Ishikawa (cell line): ENCODE measurements around the gene DUSP22.

Experiments
- CEBPB ChIP-seq: IDR thresholded peaks from 2 replicates; pipeline ENCODE4 v1.6.1; 2012
- CREB1 ChIP-seq: IDR thresholded peaks from 2 replicates; pipeline ENCODE4 v1.6.1; 2012; ENCODE audit warnings: low read depth
- EGR1 ChIP-seq: IDR thresholded peaks from 2 replicates; pipeline ENCODE4 v1.6.1; 2012
- EP300 ChIP-seq: IDR thresholded peaks from 2 replicates; pipeline ENCODE4 v1.6.1; 2012; ENCODE audit warnings: borderline replicate concordance
- FOXM1 ChIP-seq: IDR thresholded peaks from 2 replicates; pipeline ENCODE4 v1.6.1; 2012; ENCODE audit warnings: low read depth, borderline replicate concordance
- NFIC ChIP-seq: IDR thresholded peaks from 2 replicates; pipeline ENCODE4 v1.6.1; 2012
- RAD21 ChIP-seq: IDR thresholded peaks from 2 replicates; pipeline ENCODE4 v1.6.1; 2012; ENCODE audit warnings: low read depth
- TAF1 ChIP-seq: IDR thresholded peaks from 2 replicates; pipeline ENCODE4 v1.6.1; 2012; ENCODE audit warnings: low read depth, mild to moderate bottlenecking
- TCF12 ChIP-seq: IDR thresholded peaks from 2 replicates; pipeline ENCODE4 v1.6.1; 2012; ENCODE audit warnings: low read depth
- TEAD4 ChIP-seq: IDR thresholded peaks from 2 replicates; pipeline ENCODE4 v1.6.1; 2012
- YY1 ChIP-seq: IDR thresholded peaks from 2 replicates; pipeline ENCODE4 v1.6.1; 2012; ENCODE audit warnings: low read depth
- ZBTB7A ChIP-seq: IDR thresholded peaks from 2 replicates; pipeline ENCODE4 v1.6.1; 2012; ENCODE audit warnings: low read depth
- TF ChIP-seq, protein P1 (sequence below): IDR thresholded peaks from 2 replicates; pipeline ENCODE4 v1.6.1; 2012; ENCODE audit warnings: low read depth, mild to moderate bottlenecking
- TF ChIP-seq, protein P2 (sequence below): IDR thresholded peaks from 2 replicates; pipeline ENCODE4 v1.6.1; 2012
- TF ChIP-seq, protein P3 (sequence below): IDR thresholded peaks from 2 replicates; pipeline ENCODE4 v1.6.1; 2012

The DUSP22 gene

DNA sequence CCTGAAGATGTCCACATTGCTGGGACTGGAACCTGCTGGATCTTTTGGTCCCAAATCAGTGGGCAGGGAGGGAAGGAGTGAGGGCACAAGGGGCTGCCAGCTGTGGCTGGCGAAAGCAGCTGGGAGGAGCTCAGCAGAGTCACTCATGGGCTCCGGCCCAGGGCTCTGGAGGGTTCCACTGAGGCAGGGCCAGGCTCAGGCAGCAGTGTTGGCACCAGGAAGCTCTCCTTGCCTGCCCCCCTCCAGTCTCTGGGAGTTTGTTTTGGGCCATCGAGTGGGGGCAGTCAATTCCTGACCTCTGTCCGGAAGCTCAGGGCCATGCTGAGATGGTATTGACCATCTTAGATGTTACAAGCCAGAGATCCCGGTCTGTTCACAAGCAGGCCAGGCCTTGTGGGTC is 60.2 kb downstream of the DUSP22 start:
- TF ChIP-seq, protein P1, sequence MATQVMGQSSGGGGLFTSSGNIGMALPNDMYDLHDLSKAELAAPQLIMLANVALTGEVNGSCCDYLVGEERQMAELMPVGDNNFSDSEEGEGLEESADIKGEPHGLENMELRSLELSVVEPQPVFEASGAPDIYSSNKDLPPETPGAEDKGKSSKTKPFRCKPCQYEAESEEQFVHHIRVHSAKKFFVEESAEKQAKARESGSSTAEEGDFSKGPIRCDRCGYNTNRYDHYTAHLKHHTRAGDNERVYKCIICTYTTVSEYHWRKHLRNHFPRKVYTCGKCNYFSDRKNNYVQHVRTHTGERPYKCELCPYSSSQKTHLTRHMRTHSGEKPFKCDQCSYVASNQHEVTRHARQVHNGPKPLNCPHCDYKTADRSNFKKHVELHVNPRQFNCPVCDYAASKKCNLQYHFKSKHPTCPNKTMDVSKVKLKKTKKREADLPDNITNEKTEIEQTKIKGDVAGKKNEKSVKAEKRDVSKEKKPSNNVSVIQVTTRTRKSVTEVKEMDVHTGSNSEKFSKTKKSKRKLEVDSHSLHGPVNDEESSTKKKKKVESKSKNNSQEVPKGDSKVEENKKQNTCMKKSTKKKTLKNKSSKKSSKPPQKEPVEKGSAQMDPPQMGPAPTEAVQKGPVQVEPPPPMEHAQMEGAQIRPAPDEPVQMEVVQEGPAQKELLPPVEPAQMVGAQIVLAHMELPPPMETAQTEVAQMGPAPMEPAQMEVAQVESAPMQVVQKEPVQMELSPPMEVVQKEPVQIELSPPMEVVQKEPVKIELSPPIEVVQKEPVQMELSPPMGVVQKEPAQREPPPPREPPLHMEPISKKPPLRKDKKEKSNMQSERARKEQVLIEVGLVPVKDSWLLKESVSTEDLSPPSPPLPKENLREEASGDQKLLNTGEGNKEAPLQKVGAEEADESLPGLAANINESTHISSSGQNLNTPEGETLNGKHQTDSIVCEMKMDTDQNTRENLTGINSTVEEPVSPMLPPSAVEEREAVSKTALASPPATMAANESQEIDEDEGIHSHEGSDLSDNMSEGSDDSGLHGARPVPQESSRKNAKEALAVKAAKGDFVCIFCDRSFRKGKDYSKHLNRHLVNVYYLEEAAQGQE: no peak
- no peak for TF ChIP-seq TCF12
- no peak for TF ChIP-seq CEBPB
- TF ChIP-seq YY1: no peak
- no peak for TF ChIP-seq TEAD4
- TF ChIP-seq, protein P2, sequence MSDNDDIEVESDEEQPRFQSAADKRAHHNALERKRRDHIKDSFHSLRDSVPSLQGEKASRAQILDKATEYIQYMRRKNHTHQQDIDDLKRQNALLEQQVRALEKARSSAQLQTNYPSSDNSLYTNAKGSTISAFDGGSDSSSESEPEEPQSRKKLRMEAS: no peak
- TF ChIP-seq CREB1: no peak
- no peak for TF ChIP-seq ZBTB7A

DNA sequence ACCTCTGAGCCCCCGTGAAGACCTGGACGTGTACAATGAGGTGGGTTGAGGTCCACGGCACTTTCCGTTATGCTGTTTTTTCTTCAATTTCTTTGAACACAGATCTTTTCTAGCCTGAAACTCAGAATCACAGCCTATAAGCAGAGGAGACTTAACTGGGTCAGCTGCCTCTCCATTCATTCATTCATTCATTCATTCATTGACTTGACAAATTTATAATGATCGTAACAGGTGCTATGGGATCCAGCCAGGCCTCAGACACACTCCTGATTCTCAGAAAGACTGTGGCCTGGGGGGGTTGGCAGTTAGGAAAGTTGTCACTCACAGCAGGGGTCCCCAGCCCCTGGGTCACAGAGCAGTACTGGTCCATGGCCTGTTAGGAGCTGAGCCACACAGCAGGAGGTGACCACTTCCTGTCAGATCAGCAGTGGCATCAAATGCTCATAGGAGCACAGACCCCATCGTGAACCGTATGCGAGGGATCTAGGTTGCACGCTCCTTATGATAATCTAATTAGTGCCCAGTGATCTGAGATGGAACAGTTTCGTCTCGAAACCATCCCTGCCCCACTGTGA is 60.7 kb downstream of the DUSP22 start:
- TF ChIP-seq CREB1: no peak
- TF ChIP-seq, protein P2: no peak
- TF ChIP-seq, protein P1: no peak
- TF ChIP-seq FOXM1: no peak
- TF ChIP-seq TCF12: no peak

DNA sequence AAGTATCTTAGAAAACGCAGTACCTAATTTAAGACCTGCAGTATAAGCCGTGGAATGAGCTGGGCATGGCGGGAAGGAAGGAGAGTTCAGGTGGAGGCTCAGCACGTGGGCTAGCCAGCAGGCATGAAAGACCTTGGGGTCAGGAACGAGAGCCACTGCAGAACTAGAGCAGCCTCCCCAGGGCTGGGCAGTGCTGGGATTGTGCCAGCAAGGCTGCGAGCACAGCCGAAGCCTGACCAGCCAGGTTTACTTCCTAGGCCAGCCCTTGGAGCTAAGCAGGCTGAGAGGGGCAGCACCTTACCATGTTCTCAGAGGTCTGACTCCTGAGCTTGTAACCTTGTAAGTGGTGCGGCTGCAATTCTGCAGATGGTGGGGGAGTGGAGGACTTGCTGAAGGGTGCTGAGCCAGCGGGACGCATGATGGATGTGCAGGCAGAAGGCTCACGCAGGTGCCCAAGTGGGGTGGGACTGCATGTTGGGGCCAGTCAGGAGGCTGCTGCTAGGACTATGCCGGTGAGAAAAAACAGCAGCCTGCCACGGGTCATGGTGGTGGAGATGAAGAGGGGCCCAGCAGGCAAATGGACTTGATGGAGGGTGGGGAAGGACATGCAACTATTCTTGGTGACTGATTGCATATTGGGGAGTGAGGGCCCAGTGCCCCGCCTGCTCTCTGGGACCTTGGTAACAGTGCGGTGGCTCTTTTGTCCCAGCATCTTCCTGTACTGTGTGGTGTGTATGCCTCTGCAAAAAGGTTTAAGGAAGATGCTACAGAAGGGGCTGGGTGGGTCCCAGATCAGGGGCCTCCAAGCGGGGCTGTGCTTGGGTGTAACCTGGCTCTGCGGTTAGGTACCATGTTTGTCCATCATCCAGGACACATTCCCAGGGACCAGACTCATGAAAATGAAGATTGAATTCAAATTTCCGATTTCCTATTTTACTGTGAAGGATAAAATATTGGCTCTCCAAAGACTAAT is 61.6 kb downstream of the DUSP22 start:
- TF ChIP-seq TEAD4 (no peak), EGR1 (no peak)

DNA sequence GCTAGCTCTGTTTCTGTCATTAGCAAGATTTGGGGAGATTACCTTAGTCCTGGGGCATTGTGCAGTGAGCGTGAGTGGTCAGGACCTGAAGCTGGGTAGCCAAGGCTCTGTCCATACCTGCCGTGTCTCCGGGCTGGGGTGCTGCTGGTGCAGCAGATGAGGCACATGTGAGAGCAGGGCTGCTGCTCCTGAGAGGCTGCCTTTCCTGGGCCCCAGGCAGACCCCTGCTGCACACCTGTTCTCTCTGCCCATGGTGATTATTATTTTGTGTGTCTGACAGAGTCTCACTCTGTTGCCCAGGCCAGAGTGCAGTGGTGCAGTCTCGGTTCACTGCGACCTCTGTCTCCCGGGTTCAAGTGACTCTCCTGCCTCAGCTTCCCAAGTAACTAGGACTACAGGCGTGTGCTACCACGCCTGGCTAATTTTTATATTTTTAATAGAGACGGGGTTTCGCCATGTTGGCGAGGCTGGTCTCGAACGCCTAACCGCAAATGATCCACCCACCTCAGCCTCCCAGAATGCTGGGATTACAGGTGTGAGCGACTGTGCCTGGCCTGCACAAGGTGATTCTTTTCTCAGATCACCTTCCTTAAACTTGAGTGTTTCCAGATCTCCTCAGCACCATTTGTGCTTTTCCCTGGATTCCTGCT is 62.5 kb downstream of the DUSP22 start:
- no peak for TF ChIP-seq EGR1
- TF ChIP-seq YY1: no peak
- TF ChIP-seq TCF12: no peak

DNA sequence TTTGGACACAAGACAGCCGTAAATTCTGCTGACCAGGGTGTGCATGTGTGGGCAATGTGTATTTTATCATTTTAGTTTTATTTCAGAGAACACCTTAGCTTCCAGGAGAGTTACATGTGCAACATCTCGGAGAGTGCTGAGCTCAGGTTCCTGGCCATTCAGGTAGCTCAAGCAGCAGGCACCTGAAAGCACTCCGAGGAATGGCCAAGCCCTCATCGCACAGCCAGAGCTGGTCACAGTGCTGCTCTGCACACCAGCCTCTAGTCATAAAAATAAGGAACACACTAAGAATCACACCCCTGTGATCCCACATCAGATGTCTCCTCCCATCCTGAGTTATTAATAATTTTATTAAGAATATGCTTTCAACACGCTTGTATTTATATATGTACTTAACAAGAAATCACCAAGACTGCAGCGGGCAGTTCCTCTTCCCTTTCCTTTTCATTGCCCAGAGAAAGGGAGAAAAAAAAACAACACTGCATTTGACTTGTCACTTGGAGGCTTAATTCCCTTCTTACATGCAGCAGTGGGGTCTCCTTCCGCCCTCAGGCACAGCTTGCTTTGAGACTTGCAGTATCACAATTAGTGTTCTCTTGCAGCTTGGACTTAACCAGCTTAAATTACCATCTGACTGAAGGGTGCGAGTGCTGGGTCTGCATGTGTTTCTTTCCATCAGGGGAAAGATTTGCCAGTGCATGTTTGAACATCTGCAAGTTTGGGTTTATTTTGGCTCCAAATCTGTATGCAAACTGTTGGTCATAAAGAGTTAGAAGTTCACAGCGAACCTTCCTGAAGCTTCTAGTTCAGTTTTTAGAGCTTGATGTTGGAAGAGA is 63.3 kb downstream of the DUSP22 start:
- TF ChIP-seq NFIC: no peak
- no peak for TF ChIP-seq RAD21
- TF ChIP-seq CEBPB: no peak
- TF ChIP-seq, protein P1: no peak
- TF ChIP-seq EP300: no peak
- TF ChIP-seq TEAD4: no peak
- TF ChIP-seq TCF12: no peak
- TF ChIP-seq FOXM1: no peak
- TF ChIP-seq, protein P2: no peak
- TF ChIP-seq, protein P3, sequence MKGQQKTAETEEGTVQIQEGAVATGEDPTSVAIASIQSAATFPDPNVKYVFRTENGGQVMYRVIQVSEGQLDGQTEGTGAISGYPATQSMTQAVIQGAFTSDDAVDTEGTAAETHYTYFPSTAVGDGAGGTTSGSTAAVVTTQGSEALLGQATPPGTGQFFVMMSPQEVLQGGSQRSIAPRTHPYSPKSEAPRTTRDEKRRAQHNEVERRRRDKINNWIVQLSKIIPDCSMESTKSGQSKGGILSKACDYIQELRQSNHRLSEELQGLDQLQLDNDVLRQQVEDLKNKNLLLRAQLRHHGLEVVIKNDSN: no peak
- TF ChIP-seq CREB1: no peak
- no peak for TF ChIP-seq EGR1
- no peak for TF ChIP-seq TAF1
- no peak for TF ChIP-seq ZBTB7A
- no peak for TF ChIP-seq YY1
